GM11168 (cell line): ENCODE measurements around the gene RBM5.
"Not testable (repeated sequence)": the region's sequence is repeated elsewhere in the genome, so short reads cannot be mapped to it uniquely, and the experiment has no call there.

Experiments
- in situ Hi-C: fragments of 300-500 bp; cut with MboI; formaldehyde crosslinking; loops from one replicate; pipeline ENCODE4 v1.12.0; 2022; ENCODE audit warnings: low sequenced_read_pairs; ENCODE audit not compliant: unreplicated experiment

RBM5 gene

DNA sequence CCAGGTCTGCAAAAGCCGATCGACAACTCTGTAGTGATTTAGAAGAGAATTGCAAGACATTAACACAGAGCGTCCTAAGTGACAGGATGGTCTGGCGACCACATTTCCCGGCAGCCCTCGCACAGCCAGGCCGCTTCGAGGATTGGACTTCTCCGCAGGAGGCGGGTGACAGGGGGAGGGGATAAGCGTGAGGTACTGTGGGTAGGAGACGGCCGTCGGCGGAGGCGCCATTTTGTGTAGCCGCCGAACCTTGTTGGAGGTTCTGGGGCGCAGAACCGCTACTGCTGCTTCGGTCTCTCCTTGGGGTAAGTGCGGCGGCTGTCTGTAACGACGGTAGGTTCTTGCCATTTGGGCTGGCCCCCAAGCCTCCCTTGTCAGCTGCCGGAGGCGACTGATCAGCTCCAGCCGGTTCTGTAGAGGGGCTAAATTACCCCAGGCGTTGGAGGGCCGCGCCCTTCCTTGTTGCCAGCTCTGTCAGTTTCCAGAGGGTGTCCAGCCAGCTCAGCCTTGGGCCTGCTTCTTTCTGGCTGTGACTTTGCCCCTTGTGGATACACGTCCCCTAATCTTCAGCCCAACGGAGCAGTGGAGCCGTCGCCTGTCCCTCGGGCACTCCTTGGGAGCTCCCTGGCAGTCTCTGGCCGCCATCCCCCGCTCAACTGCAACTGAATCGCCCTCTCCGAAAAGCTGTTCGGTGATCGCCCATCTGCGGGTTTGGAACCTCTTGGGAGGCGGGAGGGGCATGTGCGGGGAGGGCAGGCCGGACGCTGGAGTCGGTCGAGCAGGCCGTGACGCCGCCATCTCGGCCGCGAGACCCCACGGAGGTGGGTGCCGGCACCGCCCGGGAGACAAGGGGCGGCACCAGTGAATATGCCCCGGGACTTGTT, at the start of gene RBM5:
Gene RBM5, plus strand, starts transcription at position 195 of the 884 bp plus-strand sequence. CDS start 1,516 bp downstream, outside the sequence.
- in situ Hi-C loops = no loop called here

DNA sequence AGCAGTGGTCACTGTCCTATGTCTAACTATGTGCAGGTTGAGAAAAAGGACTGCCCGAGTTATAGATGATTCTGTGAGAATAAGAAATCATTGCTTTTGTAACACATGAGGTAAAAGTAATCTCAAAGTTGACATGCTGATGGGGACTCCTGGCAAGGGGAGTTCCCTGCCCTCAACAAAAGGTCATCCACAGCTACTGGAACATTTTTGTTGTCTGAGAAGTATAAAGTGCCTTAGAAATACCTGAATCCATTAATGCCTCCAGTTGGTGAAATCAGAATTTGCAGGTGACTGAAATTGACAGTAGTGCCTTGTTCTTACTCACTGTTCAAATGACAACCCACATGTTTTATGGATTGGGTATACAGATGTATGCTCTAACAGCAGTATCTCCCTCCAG, 43.7 kb upstream of the RBM5 start:
- in situ Hi-C loops = no loop called here

DNA sequence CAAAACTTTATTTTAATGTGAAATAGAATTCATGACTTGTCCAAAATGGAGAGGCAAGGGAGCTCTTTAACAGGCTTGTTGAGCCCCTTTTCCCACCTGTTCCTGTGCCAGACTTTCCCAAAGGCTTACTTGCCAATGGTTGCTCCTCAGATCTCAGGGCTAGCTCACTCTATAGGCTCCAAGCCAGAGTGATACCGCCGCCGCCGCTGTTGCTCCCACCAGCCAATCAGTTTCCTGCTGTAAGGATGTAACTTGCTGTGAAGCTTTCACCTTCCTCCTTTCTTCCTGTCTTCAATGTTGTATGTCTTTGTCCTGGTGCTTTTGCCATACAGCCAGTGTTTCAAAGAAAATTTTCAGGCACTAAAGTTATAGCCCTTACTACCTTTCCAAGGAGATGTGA, 41.3 kb upstream of the RBM5 start:
- in situ Hi-C loops = no loop called here

DNA sequence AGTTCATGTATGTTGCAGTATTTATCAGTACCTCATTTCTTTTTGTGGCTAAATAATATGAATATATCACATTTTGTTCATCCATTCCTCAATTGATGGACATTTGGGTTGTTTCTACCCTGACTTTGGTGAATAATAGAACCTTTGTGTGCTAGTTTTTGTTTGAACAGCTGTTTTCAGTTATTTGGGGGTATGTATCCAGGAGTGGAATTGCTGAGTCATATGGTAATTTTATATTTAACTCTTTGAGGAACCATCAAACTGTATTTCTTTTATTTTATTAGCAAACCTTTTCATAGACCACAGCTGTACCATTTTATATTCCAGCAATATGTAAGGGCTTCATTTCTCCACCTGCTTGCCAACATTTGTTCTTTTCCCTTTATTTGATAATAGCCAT, 38.4 kb upstream of the RBM5 start:
- in situ Hi-C loops = no loop called here

DNA sequence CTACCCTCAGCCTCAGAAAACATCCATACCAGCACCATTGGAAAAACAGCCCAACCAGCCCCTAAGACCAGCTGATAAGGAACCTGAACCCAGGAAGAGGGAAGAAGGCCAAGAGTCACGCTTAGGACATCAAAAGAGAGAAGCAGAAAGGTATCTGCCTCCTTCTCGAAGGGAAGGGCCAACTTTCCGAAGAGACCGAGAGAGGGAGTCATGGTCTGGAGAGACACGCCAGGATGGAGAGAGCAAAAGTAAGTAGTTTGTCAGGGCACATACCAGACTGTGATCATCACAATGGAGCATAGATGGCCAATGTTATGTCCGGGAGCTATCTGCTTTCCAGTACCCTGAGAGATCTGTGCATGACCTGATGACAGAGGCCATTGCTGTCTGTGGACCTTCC, 31.0 kb upstream of the RBM5 start:
- in situ Hi-C loops = no loop called here

DNA sequence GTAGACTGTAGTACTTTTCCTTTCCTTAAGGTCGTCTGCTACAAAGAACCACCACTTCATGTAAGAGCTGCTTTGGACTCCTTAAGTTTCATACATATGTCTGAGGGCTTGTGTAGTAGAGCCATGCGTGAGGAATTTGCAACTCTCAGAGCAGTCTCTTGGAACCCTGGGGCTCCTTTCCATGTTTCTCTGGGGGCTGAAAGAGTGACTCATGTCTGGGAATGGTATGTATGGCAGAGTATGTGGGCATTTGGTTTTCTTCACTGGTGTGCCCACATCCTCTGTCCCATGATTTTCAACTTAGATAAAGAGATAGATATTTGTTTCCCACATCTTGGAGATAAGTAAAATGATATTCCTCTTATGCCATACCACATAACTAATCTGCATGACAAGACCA, 20.6 kb upstream of the RBM5 start:
- in situ Hi-C loops = no loop called here

DNA sequence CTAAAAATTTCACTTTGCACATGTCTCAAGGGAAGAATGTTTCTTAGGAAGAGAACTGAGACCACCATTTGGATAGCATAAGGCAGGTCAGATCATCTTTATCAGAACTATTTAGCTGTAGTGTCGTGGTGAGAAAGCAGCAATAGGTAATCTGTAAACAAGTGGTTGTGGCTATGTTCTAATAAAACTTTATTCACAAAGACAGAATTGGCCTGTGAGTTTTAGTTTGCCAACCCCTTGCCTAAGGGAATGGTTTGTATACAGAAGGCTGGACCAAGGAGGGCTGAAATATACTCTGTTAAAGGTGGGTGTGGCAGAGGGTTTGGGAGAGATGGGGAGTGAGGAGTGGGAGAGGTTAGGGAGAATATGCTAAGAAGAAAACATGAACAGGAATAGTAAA, 10.6 kb upstream of the RBM5 start:
- in situ Hi-C loops = no loop called here

DNA sequence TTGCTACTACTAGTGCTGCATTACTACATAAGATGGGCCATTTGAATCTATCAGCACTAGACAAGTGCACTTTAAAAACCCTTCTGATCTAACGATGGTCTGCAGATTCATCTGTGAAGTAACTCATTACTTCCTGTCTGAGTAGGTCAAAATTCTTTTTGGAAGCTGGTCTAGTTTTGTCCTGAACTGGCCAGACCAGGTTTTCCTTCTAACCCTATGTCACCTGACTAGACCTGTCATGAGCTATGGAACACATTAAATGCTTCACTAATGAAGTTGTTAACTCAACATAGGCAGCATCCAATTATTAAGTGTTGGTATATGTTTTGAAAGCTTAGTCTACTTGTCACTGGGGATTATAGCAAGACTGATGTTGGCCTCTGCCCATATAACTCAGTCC, 10.1 kb upstream of the RBM5 start:
- in situ Hi-C loops = no loop called here

DNA sequence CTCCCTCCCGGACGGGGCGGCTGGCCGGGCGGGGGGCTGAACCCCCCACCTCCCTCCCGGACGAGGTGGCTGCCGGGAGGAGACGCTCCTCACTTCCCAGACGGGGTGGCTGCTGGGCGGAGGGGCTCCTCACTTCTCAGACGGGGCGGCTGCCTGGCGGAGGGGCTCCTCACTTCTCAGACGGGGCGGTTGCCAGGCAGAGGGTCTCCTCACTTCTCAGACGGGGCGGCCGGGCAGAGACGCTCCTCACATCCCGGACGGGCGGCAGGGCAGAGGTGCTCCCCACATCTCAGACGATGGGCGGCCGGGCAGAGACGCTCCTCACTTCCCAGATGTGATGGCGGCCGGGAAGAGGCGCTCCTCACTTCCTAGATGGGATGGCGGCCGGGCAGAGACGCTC, 3.8 kb upstream of the RBM5 start:
- in situ Hi-C loops = not testable (repeated sequence)

DNA sequence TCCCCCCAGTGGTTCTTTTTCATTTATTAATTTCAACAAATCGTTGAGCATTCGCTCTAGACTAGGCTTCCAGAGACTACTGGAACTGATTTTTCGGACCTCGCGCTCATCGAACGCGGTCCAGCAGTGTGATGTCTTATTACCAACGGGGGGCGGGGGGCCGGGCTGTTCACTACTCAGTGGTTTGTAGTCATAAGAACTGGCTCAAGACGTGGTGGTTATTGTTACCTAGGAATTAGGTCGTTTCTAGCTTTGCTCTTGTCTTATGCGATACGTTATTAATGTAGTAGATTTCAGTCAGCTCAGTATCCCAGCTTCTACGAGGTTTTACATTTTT, 858 bp downstream of the RBM5 start:
- in situ Hi-C loops = no loop called here

DNA sequence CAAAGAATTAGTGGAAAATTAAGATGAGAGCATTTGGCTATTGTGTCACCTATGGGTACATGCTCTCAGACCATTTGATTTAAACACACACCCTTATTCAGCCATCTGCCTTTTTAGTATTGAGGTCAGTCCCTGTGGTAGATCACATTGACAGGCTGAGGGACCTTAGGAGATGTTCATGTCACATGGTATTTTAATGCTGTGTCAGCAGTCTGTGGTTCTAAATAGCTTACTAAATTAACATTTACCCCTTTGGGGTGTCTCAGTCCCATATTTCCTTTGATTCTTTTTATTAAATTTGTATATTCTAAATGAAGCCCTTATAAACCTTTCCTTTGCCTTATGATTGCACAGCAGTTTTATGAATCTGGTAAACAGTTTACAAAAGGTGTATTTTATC, 2.3 kb downstream of the RBM5 start:
- in situ Hi-C loops = no loop called here

DNA sequence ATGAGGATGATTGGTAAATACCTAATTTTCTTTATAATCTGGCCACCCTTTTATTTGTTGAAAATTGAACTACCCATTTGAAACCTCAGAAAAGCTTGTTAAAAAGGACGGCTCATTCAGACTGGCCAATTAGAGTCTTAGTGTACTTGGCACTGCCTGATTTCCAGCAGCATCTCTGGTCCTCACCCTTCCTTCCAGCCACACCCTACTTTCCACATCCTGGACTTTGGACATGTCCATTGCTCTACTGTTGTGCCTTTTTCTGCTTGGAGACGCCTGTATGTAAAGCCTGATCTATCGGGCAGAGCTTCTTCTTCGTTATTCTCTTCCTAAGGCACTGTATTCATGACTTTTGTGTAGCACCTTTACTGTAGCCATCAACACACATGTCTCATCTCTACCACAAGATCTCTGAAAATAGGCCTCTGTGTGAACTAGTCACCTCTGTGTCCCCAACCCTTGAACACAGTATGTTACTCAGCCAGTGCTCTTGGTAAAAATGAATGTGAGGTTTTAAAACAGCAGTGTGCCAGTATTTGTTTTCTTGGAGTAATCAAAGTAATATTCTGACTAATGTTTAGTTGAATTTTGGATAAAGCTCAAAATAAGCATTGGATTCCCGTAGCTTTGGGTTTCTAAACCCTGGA, 6.8 kb downstream of the RBM5 start:
- in situ Hi-C loops = no loop called here

DNA sequence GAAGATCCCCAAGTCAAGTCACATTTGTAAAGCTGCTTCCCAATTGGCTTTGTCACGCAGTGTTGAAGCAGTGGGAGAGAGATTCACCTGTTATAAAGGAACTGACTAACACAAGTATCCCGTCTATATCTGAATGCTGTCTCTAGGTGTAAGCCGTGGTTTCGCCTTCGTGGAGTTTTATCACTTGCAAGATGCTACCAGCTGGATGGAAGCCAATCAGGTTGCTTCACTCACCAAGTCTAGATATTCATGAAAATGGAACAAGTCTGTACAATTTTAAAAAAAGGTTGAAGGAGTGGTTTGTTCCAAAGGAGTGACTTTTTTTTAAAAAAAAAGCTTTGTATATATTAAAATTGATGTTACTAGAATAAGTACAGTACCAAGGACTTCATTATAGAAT, 11.7 kb downstream of the RBM5 start:
- in situ Hi-C loops = no loop called here

DNA sequence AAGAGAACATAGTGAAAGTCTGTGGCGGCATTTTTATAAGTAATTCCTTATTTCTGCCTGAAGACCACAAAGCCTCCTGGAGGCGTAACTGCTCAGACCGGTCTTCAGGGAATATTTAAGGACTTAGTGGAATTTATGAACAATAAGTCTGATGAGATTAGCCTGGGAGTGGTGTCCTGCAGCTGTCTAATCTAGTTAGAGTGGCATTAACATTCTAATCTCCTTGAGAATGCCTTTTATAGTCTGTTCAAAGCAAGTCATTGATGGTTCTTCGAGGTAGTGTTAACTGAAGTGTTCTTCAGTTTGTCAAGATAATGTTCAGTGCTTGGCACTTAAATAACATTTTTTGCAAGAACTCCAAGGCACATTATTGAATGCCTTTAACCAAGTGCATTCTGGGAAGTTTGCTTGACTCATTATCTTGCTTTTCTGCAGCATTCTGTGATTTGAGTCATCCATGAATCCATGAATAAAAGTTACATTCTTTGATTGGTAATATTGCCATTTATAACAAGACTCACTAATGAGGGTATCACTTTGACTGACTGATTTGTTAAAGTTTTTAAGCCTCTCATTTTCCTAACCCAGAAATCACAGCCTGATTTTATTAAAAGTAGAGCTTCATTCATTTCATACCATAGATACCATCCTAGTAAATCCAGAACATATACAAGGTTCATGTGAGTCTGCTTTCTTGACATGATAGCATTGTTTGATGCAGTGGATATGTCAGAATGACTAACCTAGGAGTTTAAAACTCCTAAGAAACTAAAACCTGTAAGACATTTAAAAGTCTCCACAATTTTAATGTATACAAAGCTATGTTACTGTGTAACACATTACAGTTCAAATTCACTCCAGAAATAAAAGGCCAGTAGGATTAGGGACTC, 12.5 kb downstream of the RBM5 start:
- in situ Hi-C loops = no loop called here

DNA sequence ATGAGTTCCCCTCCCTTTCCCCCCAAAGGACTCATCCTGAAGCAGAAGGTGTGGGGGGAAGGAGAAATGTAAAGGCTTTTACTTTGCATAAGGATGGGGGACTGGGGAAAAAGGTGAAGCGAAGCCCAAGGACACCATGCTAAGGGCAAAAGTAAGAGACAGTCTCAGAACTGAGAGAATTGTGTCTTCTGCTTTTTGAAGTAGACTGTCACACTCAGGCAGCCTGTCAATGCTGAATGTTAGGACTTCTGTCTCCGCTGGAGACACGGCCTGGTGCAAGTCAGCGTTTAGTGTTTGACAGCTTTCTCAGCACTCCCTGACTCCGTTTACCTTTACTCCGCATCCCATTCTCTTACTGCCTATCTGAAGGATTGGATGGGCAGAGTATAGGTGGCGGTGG, 13.8 kb downstream of the RBM5 start:
- in situ Hi-C loops = no loop called here

DNA sequence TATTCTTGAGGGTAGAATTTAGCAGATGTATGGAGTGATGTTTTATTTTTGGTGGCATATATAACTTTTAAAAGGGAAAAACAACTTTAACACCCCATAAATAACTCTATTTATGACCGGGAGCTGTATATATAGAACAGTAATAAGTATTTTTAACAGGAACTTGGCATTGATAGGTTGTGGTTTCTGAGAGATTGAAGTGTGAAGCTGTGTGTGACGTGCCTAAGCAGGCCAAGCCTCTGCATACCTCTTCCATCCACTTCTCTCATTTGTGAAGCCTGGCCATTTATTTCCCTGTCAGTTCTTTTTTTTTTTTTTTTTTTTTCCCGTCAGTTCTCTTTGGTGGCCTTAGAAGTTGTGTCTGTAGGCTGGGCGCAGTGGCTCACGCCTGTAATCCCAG, 23.0 kb downstream of the RBM5 start:
- in situ Hi-C loops = no loop called here

DNA sequence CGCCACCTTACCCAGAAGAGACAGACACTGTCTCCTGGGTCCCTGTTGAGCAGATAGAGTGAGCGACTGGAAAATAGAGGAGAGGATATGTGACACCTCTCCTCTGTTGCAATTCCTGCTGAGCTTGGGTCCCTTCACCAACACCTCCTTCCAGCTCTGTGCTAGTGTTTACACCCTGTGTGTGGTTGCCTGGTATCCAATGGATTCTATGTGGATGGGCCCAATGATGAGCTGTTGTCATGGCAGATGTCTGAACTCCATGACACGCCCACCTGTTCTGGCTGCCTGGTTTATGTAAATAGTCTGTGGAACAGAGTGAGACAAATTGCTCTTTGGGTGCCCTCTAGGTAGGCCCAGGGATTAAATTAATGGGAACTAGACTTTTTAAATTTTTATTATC, 23.7 kb downstream of the RBM5 start:
- in situ Hi-C loops = no loop called here

DNA sequence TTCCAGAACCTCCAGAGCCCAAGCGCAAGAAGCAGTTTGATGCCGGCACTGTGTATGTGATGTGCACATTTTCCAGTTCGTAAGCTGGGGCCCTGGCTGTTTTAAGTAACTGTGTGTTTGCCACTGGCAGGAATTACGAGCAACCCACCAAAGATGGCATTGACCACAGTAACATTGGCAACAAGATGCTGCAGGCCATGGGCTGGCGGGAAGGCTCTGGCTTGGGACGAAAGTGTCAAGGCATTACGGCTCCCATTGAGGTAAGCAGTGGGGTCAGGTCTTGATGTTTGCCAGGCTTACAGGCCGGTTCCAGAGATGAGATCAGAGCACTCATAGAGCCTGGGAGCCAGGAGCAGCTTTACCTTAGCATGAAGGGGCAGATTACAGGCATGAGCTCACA, 28.4 kb downstream of the RBM5 start:
- in situ Hi-C loops = no loop called here

DNA sequence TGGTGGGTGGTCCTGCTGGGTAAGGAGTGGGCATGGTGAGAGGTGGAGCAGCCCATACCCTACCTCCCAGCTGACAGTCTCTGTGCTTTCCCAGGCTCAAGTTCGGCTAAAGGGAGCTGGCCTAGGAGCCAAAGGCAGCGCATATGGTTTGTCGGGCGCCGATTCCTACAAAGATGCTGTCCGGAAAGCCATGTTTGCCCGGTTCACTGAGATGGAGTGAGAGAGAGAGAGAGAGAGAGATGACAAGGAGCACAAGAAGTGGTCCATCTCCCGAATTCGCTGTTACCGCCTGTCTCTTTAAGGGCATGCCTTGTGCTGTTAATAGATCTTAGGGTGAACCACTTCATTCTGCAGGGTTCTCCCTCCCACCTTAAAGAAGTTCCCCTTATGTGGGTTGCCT, 29.5 kb downstream of the RBM5 start:
- in situ Hi-C loops = no loop called here

DNA sequence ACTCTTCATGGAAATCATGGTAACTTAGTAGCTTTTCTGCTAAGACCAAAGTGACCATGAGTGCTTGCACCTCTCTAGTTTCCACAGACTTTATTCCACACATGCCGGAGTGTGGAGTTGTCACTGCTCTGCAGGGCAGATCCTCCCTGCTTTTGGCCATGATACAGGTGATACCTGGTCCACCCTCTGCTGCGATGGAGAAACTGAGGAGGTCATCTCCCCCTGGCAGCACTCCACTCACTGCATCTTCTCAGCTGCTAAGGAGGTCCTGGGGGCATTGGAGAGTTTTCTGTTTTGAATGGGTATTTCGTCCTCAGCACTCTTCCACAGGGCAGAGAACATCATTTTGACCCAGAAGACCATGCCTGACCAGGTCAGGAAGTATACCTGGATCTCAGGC, 31.1 kb downstream of the RBM5 start:
- in situ Hi-C loops = no loop called here
